EH (cell line): Measurements from ENCODE around the gene ZNF462.
"Not testable (repeated sequence)": the region's sequence is repeated elsewhere in the genome, so short reads cannot be mapped to it uniquely, and the experiment has no call there.

Experiments
- DNase-seq: peaks from one replicate; pipeline ENCODE4 v3.0.0-alpha.2; 2015; ENCODE audit warnings: low read depth

The ZNF462 gene

DNA sequence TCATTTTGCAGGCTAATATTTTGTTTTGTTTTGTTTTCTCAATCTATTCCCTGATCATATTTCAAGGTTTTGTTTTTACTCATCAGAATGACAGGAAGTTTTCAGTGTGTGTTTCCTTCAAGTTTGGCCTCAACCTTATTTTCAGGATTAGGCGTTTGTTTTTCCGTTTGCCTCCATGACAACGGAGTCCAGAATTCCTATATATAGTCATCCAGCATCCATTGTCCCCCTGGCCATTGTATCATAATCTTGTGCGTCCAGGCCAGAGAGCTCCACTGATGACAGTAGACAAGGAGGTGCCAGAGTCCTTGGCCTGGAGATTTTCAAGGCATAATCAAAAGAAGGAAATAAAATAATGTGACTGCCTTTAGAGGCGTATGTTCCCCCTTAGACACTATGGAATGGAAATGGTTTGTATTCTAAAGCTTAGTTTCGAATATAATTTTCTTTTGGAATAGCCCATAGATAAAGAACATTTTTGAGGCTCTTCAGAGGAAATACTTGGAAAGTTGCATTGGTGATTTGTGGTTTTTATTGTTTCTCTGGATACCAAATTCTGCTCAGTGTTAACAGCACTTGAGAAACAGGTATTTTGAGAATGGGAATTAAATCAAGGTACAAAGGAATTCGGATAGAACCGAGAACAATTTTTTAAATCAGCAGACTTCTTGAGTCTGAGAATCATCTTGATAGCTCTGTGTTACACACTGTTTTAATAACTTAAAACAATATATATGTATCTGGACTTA lies 99.8 kb downstream of the ZNF462 start:
- DNase-seq, result no peak

DNA sequence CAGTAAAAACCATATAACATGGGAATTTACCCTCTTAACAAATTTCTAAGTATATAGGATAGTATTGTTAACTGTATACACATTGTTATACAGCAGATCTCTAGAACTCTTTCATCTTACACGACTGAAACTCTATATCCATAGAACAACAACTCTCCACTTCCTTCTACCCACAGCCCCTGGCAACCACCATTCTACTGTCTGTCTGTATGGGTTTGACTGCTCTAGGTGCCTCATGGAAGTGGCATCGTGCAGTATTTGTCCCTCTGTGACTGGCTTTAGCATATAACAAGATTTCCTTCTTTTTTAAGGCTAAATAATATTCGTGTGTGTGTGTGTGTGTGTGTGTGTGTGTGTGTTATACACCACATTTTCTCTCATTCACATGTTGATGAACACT lies 100.7 kb downstream of the ZNF462 start:
- DNase-seq, result no peak

DNA sequence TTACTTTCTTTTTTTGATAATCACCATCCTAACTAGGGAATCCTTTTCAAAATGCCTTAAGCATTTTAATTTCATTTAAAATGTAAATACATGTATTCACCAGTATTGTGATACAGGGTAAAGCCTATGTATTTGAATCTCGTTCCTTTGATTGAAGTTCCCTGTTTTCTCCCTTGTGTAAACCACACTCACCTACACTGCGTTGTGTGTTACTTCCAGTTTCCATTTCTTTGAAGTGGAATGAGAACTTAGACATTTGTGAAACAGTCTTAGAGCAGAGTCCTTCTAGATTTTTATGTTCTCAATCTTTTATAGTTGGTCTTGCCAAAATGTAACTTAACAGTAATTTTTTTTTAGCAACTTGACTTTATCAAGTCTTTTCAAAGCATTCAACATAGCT lies 101.4 kb downstream of the ZNF462 start:
- no peak for DNase-seq

DNA sequence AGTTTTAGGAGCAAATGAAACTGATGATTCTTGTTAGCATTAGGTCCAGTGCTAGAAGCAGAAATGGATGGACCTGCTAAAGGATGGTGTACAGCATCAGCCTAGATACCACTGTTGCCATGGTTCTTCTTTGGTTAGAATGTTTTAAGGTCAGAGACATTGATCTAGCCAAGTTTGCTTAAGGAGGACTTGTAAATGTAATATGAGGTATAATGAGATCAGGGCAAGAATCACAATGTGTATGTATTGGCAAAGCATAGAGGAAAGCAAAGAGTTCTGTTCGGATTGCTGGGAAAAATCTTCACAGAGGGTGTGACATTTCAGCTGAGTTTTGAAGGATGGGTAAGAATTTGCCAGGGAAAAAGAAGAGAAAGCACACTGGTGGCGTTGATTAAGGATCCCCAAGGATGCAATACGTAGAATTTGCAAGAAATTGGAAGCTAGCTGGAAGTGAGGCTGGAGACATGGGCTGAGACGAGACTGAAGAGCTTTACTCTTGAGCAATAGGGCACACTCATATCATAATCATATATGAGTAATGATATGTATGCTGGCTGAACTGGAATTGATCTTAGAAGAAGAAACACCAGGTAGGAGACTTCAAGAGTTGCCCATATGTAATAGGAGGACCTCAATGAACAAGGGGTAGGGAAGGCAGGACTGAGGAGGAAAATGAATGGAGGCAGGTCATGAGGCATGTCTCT lies 102.0 kb downstream of the ZNF462 start:
- DNase-seq, result no peak

DNA sequence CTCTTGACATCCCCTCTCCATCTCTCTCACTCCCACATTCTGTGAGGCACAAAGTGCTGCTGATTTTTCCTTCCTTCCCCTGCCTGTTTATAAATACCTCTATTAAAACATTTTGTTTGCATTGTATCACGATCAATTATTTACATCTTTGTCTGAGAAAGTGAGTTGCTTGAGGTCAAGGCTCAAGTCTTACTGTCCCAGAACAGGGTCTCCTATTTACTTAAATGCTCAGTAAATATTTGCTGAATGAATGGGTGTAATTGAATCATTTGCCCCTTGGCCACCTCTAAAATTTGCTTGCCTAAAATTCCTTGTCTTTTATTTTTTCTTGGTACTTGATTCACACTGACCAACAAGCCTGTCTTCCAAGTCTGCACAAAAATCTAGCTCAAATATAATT lies 103.5 kb downstream of the ZNF462 start:
- no peak for DNase-seq

DNA sequence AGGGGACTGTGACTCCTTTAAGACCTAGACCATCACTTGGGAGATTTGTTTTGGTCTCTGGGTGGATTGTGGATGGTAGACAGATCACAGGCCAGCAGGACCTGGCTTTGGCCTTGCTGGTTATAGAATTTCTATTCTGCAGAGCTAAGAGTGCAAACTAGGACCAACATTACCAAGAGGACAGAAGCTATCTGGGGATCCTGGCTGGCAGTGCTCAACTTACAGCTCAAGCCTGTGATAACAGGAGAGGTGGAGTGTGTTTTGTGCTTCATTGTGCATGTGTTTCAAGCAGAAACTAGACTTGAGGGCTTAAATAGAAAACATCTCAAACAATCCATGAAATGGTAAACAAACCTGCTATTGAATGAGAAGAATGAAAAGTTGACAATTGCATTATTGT lies 106.7 kb downstream of the ZNF462 start:
- no peak for DNase-seq

DNA sequence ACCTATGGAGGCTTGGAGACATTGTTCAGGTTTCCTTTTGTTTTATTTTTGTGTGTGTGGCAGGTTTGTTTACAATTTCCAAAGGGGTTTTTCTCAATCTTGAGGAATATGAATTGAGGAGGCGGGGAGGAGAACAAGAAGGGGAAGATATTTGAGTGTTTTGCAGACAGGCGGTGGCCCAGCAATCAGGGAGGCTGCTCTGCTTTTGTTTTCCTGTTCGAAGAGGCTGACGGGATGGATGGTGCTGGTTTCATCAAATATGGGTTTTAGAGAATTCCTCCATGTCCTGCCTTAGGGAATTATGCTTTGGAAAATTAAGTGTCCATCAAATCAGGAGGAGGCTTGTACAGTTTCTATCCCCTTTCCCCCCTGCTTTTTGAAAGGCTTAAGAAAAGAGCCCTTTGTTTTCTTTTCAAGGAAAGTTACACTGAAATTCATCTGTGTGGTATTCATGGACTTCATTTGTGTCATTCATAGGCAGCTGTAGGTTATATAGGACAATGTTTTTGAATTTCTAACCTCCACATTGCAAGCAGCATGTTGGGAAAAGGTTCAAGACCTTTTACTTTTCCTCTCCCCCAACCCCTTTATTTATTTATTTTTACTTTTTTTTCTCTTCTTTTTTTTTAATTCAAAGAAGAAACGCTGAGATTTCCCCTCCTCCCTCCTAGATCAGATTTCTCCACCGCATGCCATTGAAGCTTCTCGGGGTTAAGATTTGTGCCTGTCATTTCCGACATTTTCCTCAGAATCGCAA lies 107.4 kb downstream of the ZNF462 start:
- DNase-seq, result peak; percentile 11

DNA sequence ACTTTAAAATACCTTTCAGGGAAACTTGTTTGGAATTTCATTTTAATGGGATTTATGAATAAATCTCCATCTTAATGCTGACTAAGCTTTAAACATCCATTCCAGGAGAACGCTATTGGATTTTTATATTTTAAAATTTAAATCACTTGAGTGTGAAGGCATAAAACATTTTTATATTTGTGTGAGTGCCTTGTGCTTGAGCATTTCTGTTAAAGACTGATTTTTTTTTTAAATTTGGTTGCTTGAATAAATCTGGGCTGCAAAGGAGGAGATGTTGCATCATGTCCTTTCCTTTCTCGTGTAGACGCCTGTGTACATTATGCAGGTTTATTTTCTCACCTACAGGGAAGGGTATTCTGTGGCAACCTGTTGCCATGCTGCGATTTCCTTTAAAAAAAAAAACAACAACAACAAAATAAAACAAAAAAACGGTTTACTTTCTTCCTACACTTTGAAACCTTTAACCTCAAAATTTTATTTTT lies 108.1 kb downstream of the ZNF462 start:
- no peak for DNase-seq

DNA sequence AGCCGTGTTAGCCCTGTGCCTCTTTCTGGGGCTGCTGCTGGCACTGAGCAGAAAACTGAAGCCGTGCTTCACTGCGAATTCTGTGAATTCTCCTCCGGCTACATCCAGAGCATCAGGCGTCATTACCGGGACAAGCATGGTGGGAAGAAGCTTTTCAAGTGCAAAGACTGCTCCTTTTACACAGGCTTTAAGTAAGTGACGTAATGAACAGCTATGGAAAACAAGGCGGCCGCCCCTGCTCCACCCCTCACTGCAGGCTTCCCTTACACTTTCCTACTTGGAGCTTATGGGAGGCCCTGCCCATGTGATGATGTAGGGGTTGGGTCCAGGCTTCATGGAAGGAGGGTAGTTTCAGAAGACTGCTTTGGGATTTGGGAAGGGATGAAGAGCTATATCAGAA lies 109.1 kb downstream of the ZNF462 start:
- no peak for DNase-seq

DNA sequence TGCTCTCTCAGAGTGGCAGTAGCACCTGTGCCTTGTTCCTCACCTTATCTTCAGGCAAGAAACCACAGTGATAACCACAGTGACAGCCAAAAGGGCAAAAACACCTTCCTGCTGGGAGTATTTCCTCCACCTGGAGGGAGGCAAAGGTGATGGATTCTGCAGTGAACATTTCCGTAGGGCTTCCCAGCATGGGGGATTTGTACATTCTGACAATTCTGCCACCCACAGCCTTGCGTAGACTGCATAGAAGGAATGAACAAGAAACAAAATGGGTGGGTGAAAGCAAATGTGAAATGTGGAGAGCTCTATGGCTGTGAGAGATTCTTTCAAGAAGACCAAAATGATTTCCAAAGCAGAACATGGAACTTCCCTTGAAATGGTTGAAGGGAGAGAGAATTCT lies 111.4 kb downstream of the ZNF462 start:
- DNase-seq, result no peak

DNA sequence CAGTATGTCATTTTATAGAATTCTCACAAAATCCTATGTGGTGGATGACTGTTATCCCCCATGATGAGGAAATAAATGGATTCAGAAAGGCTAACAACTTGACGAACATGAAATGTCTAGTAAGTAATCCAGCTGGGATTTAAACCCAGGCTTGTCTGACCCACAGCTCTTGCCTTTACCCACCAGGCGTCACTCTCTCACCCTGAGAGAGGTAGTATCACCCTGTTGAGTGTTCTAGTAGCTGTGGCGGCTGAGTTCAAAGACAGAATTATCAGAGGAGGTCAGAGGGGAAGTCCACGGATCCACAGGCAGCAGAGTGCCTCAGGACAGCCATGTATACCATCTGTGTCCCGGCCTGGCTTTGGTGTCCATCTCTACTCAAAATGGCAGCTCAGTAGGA lies 113.8 kb downstream of the ZNF462 start:
- DNase-seq, result no peak

DNA sequence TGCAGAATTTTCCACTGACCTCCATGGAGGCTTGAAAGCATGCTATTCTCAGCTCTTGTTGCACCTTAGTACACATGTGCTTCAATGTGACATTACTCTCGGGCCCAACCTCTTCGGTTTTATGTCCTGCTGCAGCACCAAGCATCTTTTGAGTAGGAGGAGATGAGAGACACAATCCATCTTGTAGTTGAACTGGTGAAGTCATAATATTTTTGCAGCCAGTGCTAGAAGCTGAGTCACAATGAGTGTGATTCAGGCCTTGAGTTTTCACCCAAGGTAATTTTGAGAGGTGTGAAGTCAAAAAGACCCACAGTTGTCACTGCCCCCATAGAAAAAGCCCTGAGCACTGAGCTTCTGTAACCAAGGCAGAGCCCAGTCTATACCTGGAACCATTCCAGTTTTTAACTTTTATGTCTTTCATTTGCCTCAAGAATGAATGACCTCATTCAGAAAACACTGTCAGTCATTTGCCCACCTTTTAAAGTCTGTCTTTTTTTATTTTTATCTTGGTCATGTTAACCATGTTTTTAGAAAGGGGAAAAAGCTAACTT lies 117.7 kb downstream of the ZNF462 start:
- DNase-seq, result peak; percentile 44

DNA sequence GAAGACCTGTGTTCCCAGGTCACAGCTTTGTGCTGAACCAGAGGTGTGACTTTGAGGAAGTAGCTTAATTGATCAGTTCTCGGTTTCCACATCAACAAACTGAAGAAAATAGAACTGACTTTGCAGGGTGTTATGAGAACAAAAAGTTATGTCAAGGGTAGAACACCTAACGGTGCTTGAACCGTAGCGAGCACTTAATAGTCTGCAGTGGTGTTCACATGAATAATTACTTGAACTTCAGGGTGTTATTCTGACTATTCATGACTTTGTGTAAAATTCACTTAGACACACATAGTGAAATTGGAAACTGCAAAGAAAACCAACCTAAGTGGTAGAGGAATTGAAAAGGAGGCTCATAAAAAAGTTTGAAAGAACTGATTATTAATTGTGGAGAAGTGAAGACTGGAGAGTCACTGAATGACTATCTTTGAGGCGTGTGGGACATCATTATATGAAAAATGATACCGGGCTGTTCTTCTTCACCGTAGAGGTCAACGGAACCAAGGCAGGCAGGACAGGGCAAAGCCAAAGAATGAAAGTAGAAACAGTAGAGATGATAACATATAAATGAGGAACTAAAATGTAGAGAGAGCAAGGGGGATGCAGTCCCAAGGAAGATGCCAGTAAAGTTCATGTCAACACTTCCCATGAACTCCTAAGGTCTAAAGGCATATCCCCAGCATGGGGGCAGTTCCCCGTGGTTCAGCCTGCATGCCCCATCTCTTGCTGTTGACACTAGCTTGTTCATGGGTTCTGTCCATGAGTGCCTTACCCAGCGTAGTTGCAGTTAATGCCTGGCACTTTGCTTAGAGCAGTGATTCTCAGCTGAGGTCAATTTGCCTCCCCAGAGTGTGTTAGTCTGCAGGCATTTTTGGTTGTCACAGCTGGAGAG lies 118.7 kb downstream of the ZNF462 start:
- no peak for DNase-seq

DNA sequence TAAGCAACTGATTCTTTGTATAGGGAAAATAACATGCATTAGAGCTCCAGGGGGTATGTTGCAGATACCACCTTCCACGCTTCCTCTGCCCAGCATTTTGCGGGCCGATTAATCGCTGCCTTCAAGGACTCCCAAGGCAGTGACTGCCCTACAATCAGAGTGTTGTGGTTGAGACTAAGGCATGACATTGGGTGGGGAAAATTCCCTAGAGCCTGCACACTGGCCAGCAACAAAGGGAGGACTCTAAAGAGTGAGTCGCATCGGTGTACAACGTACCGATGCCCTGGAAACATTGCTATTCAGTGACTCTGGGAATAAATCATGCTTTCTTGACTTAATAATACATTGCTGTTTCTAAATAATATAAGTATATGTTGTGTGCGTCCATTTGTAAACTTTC lies 119.7 kb downstream of the ZNF462 start:
- DNase-seq, result no peak

DNA sequence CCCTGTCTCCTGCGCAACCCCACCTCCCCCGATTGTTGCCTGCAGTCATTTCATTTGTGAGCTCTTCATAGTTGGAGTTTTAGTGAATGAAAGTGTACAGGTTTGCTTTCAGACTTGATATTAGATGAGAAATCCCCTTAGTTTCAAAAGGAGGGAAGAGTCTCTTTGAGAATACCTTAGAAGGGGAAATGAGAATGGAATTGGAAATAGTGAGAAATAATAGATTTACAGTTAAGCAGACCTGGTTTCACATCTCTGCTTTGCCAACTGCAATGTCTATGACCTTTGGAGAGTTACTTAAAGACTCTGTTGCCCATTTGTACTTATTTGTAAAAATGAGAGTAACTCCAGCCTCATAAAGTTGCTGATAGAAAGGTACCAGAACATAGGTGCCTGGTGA lies 120.4 kb downstream of the ZNF462 start:
- DNase-seq, result no peak

DNA sequence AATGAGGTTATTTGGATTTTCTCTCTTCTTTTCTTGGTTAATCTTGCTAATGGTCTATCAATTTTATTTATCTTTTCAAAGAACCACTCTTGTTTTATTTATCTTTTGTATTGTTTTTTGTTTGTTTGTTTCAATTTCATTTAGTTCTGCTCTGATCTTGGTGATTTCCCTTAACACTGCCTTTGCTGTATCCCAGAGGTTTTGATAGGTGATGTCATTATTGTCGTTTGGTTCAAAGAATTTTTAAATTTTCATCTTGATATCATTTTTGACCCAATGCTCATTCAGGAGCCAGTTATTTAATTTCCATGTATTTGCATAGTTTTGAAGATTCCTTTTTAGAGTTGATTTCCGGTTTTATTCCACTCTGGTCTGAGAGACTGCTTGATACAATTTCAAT lies 126.9 kb downstream of the ZNF462 start:
- DNase-seq, result not testable (repeated sequence)

DNA sequence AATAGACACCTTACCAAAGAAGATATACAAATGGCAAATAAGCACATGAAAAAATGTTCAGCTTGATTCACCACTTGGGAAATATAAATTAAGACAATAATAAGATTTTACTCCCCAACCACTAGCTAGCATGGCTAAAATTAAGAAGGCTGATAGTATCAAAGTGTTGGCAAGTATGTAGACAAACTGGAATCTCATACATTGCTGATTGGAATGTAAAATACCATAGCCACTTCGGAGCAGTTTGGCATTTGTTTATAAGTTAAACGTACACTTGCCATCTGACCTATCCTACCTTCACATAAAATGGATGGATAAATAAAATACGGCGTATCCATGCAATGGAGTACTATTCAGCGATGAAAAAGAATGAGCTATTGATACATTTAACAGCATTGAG lies 129.2 kb downstream of the ZNF462 start:
- DNase-seq, result no peak

DNA sequence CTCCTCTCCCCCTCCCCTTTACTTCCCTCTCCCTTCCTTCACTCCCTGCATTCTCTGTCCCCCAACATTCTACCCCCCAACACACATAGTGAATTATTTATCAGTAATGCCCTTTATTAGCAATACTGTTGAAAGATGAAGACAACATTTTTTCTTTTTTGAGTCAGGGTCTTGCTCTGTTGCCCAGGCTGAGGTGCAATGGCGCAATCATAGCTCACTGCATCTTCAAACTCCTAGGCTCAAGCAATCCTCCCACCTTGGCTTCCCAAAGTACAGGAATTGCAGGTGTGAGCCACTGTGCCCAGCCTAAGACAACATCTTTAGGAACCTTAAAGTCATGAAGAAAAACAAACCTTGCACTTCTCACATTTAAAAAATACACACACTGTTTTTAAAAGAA lies 130.6 kb downstream of the ZNF462 start:
- no peak for DNase-seq

DNA sequence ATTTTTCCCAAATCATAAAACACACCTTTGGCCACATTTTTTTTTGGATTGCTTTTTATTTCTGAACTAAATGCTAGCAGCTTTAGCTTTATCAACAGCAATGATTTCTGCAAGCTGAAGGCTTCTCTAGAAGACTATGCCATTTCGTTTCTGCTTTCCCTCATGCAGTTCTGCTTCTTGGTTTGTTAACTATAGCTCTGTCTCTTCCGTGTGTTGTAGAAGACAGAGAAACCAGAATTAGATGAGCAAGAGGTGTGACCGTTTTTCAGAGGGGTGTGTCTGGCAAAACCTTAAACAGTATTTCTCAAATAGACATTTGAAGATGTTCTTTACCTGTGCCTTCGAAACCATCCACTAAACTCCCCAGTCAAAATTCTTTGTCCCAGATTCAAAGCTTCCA lies 131.5 kb downstream of the ZNF462 start:
- DNase-seq, result no peak

DNA sequence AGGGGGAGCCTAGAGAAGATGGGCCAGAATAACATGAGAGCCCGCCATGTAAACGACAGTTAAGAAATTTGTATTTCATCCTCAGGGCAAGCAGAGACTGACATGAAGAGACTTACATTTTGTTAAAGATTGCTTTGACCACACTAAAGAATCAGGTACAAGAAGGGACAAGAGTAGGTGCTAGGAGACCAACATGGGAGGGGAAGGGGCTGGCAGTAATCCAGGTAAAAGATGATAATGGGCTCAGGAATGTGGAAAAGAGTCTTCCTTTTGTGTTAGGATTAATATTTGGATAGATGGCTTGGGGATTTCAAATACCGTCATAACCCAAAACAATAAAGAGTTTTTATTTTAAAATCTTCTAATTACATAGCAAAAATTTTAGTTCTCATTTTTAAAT lies 137.3 kb downstream of the ZNF462 start:
- peak; percentile 5 for DNase-seq

DNA sequence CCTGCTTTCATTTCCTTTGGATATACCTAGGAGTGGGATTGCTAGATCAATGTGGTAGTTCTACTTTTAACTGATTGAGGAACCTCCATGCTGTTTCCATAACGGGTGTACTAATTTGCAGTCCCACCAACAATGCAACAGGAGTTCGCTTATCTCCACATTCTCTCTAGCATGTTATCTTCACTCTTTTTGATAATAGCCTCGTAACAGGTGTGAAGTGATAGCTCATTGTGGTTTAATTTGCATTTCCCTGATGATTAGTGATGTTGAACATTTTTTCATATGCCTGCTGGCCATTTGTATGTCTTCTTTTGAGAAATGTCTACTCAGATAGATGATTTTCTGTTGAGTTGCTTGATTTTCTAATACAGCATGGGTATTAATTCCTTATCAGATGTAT lies 142.2 kb downstream of the ZNF462 start:
- no peak for DNase-seq

DNA sequence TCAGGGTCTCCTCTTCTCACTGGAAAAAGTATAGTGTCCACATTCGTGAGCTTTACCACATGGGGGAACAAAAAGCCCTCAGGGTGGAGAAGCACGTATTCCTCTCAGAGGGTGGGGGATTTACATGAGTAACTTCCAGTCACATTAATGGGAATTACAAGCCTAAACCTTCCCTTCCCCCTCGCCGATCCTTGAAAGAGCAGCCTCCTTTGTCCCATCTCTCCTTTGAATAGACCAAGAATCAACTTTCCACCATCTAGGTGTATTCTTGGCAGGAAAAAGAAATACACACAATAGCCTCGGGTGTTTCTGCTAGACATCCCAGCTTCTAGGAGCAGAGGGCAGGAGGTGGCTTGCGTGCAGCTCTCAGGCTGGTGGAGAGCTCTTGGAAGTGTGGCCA lies 144.4 kb downstream of the ZNF462 start:
- DNase-seq, result no peak
